HG03439 (cell line): ENCODE data around the gene FBXO27.
"Not testable (repeated sequence)": the region's sequence is repeated elsewhere in the genome, so short reads cannot be mapped to it uniquely, and the experiment has no call there.

ENCODE experiments used
- ATAC-seq: cut with Tn5 transposase; IDR thresholded peaks from one replicate; pipeline ENCODE4 v1.9.1; 2021; ENCODE audit warnings: mild to moderate bottlenecking, moderate library complexity; ENCODE audit not compliant: unreplicated experiment

The FBXO27 gene

DNA sequence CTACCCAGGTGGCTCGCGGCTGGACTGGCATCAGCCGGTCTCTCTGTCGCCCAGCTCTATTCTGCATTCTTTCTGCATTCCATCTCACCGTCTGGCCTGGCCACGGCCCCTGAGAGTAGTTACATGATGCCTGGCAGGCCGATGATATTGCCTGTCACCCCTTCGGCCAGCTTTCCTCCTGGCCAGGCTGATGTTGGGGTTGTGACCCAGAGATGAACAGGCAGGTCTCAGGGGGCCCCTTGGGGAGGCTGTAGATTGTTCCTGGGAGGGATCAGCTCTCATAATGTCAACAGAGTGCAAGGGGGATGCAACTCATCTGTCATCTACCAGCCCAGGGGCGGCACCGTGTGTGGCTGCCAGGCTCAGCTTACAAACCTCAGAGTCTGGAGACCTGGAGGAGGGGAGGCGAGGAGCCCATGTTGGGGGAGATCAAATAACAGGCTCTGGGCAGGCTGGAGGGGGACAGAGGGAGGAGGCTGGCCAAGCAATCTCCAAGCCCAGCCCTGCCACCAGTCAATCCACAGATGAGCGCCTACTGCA, 43.2 kb downstream of the FBXO27 start:
- ATAC-seq: no peak

DNA sequence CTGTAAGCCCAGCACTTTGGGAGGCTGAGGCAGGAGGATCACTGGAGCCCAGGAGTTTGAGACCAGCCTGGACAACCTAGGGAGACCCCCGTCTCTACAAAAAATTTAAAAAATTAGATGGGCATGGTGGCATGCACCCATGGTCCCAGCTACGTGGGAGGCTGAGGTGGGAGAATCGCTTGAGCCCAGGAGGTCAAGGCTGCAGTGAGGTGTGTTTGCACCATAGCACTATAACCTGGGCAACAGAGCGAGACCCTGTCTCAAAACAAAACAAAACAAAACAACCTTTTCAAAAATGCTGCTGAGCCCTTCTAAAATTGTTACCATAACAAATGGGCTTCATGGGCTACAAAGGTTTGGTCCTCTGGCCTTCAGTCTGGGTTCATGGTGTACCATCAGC, 43.7 kb downstream of the FBXO27 start:
- ATAC-seq: not testable (repeated sequence)

DNA sequence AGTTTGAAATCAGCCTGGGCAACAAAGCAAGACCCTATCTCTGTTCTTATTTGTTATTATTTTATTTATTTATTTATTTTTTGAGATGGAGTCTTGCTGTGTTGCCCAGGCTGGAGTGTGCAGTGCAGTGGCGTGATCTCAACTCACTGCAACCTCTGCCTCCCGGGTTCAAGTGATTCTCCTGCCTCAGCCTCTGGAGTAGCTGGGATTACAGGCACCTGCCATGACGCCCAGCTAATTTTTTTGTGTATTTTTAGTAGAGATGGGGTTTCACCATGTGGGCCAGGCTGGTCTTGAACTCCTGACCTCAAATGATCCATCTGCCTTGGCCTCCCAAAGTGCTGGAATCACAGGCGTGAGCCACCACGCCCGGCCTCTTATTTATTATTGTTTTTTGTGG, 44.6 kb downstream of the FBXO27 start:
- not testable (repeated sequence) for ATAC-seq

DNA sequence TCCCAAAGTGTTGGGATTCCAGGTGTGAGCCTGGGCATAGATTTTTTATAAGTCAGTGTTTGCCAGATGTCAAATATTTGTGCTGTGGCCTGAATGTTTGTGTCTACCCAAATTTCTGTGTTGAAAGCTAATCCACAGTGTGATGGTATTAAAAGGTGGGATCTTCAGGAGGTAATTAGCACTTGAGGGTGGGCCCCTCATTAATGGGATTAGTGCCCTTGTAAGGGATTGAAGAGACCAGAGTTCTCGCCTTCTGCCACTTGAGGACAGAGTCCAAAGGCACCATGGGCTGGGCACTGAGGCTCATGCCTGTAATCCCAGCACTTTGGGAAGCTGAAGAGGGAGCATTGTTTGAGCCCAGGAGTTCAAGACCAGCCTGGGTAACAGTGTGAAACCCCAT, 47.1 kb downstream of the FBXO27 start:
- no peak for ATAC-seq

DNA sequence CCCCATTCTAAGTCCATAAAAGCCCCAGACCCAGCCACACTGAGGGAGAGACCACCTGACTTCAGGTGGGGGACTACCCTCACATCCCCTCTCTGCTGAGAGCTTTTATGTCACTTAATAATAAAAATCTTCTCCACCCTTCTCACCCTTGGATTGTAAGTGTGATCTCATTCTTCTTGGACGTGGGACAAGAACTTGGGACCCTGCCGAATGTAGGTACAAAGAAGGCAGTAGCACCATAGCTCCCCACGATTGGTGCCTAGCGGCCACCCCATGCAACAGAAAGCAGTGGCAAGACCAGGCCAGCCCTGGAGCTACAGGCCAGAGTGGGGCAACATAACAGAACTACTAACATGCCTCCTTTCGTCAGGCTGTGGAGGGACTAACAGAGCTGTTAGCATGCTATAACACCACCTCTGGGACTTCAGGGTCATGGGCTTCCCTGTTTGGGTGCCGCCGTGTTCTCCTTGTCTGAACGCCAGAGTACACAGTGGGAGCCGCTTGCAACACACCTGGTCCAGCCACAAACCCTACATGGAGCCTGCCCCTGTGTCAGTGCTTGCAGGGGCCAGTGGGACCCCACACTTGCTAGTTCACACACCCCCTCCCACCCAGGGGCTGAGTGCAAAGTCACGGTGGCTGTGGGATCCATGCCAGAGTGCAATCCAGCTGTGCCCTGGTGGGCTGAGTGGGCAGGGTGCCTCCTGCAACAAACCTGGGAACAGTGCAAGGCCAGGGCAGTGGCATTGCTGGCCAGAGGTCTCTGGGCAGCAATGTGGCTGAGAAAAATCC, 51.6 kb downstream of the FBXO27 start:
- ATAC-seq: no peak

DNA sequence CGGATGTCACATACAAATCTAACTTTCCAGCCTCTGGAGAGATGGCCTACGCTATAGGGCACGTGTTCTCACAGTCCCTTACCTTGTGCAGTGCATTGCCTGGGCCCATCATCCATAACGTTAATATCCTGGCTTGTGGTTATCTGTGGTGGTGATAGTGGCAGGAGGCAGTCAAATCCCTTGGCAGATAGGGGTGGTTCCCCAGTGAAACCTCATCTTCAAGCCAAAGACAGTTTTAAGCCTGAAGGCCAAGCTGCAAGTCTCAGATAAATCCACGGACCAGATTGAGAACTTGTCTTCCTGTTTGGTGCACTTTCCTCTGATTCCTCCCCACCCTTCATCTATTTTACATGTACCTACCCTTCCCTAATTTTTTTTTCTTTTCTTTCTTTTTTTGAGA, 52.5 kb downstream of the FBXO27 start:
- no peak for ATAC-seq

DNA sequence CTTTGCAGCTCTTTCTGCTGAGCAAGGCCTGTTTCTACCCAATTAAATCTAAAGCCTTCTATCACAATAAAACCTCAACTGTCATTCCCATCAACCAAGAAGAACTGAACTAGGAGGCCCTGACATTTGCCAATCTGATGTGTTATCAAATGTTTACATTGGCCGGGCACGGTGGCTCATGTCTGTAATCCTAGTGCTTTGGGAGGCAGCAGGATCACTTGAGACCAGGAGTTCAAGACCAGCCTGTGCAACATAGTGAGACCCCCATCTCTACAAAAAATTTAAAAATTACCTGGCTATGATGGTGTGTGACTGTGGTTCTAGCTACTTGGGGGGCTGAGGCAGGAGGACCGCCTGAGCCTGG, 54.0 kb downstream of the FBXO27 start:
- no peak for ATAC-seq

DNA sequence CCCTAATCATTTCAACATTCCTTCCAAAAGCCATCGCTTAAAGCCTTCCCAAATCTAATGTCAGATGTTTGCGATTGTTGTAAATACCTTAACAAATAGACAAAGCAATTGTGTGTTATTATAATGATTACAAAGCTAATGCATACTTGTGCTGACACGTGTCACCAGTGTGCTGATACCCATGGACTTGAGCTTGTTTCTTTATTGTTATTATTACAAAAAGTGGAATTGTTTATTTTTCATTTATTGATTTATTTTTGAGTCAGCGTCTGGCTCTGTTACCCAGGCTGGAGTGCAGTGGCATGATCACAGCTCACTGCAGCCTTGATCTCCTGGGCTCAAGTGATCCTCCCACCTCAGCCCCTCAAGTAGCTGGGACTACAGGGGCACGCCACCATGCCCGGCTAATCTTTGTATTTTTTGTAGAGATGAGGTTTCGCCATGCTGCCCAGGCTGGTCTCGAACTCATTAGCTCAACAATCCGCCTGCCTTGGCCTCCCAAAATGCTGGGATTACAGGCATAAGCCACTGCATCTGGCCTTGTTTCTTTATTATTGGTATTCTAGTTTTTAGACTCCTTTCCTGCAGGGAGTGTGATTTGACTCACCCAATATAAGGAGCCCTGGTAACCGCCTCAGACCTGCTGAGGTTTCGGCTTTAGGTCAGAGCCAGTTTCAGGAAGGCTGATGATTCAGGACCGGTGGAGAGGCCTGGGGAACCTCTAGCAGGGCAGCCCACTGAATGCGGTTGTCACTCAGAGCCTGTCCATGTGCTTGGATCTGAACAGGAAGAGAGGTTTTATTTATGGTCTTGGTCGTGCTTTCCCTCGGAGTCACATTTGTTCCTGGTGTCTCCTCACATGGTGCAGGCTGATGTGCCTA, 54.7 kb downstream of the FBXO27 start:
- peak; percentile 77 for ATAC-seq

DNA sequence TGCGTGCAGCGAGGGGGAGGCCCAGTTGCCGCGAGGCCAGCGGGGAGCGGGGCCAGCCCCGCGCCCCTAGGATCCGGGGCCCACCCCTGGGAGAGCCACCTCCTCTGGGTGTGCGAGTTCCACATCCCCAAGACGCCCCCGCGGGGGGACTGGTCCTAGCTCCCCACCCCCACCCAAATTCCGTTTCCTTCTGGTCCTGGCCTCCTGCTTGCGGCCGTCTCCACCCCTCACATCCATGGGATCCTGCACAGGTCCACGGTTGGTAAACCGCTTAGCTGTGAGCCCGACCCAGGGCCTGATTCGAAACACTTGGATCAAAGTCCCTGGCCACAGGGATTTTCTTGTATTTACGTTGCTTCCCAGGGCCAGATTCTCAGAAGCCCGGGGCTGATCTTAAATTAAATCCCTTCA, 56.5 kb downstream of the FBXO27 start:
- ATAC-seq: no peak

DNA sequence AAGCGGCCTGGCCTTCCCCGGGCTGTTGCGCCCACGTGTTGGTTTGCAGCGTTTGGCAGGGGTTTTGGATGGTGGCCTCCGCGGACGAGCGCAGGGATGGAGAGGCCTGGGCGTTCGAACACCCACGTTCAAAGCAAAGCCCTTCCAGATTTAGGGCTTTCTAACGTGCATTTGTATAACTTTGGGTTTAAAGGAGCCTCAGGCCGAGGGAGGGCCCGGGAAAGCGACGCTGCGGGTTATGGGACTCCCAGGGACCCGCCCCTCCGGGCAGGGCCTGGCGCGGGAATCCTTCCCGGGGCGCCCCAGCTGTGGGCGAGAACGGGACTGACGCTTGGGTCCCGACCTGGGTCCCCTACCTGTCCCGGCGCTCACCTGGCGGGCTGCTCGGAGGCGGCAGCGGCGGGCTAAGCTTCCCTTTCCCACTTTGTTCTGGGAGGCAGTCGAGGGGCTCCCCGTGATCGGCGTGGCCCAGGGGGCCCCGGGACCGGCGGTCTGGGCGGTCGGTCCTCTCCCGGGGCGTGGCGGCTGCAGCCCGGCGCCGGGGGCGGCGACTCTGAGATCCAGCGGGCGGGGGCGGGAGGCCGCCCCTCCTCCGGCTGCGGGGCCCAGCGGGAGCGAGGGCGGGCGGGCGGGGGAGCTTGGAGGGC, 57.0 kb downstream of the FBXO27 start, which contains the start of gene FBXO17:
TSS of gene FBXO17 (minus strand) at position 529 of the 647 bp plus-strand sequence. CDS start 25,423 bp downstream, outside the sequence.
- no peak for ATAC-seq

DNA sequence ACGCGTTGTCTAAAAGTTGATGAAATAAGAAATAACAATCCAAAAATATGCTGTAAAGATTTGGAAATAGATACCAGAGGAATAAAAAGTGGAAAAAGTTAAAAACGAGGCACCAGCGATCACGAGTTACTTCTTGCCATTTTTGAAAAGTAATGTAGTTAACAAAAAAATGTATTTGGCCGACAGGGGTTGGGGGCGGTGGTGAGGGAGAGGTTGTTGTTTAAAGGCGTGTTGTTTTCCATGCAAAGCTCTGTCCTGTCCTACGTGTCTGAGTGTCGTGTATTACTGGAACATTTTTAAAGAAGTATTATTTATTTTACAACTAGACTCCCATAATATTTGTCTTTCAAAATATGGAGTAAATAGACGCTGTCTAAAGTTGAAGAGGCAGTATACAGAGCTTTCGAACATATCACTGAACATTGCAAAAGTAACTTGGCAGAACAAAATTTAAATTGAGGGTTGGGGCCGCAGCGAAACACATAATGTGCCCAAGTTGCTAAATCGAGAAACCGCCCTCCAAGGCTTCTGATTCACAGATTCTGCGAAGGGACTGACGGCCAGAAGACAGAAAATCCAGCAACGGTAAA, 57.6 kb downstream of the FBXO27 start:
- no peak for ATAC-seq
